Measurements from ENCODE around the gene C2orf81. TPM values are rescaled to one million over a fixed set of nuclear protein-coding genes. Genes with fewer than 3 reads are reported as not detected.

Gene C2orf81
- total and polyA plus RNA-seq, 2 of the 4 experiments (the other 2 are of a cell fraction): 0.18 to 0.74 TPM

- intact Hi-C loops (cut with micrococcal nuclease): no loop called here
Measured at GRCh38 chr2:74413001-74413698, 8.3 kb downstream of the C2orf81 start.

More at GRCh38 chr2:74413001-74413698, 8.3 kb downstream of the C2orf81 start:
- H4K91ac ChIP-seq (ENCODE audit: insufficient read depth, low read depth, low read length): no peak overlapping the region
- H2BK20ac ChIP-seq (ENCODE audit: low read depth, low read length): no peak overlapping the region
- H3K14ac ChIP-seq (replicated peaks; ENCODE audit: low read depth, low read length): no peak overlapping the region
- no peaks in the 10 kb centered on the region for H4K20me1 ChIP-seq (ENCODE audit: insufficient read depth, low read length)
- no peak overlapping the region for H4K8ac ChIP-seq (ENCODE audit: low read depth in 2 of 2, low read length in 2 of 2)
- peaks cover 34% of the 10 kb centered on the region for H3K27me3 ChIP-seq (ENCODE audit: control insufficient read depth, insufficient read depth, low read length)
- in situ Hi-C loops (cut with MboI; ENCODE audit: low sequenced_read_pairs): no loop called here
- no peak overlapping the region for H2BK5ac ChIP-seq (ENCODE audit: low read depth, low read length, poor library complexity, severe bottlenecking)
- H2AK9ac ChIP-seq (replicated peaks; ENCODE audit: low read depth, low read length, poor library complexity): peak overlapping the region; percentile 55
- no peak overlapping the region for H3K4ac ChIP-seq (ENCODE audit: low read depth, low read length)
- no peak overlapping the region for H3K9ac ChIP-seq (ENCODE audit: low read depth, low read length)
- H2BK15ac ChIP-seq (ENCODE audit: low read depth, low read length): no peak overlapping the region
- H3K56ac ChIP-seq (ENCODE audit: extremely low read depth, insufficient read depth, low read length): no peak overlapping the region
- POLR2A ChIA-PET (ENCODE audit: unreplicated experiment): no interaction called here
- TF ChIP-seq RCOR1 (IDR thresholded peaks at IDR 0.05; ENCODE audit: insufficient replicate concordance, low read length) (no peak), POLR2A (IDR thresholded peaks at IDR 0.05; ENCODE audit: low read depth, low read length) (no peak), RFX5 (IDR thresholded peaks at IDR 0.05; ENCODE audit: low read depth, low read length) (no peak), MXI1 (IDR thresholded peaks at IDR 0.05; ENCODE audit: borderline replicate concordance, low read depth, low read length) (no peak), BHLHE40 (IDR thresholded peaks at IDR 0.05; ENCODE audit: low read depth, low read length) (no peak), SMC3 (IDR thresholded peaks at IDR 0.05; ENCODE audit: low read depth, low read length) (no peak), MAFK (IDR thresholded peaks at IDR 0.05; ENCODE audit: low read depth, low read length) (no peak), RAD21 (IDR thresholded peaks at IDR 0.05; ENCODE audit: low read length) (no peak), ELK1 (IDR thresholded peaks at IDR 0.05; ENCODE audit: borderline replicate concordance, low read depth, low read length) (no peak), CHD1 (IDR thresholded peaks at IDR 0.05; ENCODE audit: low read depth, low read length) (no peak), FOS (IDR thresholded peaks at IDR 0.05; ENCODE audit: low read depth, low read length) (no peak), CEBPB (IDR thresholded peaks at IDR 0.05; ENCODE audit: low read depth, low read length) (no peak), NFE2L2 (IDR thresholded peaks at IDR 0.05; ENCODE audit: low read depth, low read length) (no peak), MAZ (IDR thresholded peaks at IDR 0.05; ENCODE audit: borderline replicate concordance, low read depth, low read length) (no peak)
- TF ChIP-seq, protein P1, sequence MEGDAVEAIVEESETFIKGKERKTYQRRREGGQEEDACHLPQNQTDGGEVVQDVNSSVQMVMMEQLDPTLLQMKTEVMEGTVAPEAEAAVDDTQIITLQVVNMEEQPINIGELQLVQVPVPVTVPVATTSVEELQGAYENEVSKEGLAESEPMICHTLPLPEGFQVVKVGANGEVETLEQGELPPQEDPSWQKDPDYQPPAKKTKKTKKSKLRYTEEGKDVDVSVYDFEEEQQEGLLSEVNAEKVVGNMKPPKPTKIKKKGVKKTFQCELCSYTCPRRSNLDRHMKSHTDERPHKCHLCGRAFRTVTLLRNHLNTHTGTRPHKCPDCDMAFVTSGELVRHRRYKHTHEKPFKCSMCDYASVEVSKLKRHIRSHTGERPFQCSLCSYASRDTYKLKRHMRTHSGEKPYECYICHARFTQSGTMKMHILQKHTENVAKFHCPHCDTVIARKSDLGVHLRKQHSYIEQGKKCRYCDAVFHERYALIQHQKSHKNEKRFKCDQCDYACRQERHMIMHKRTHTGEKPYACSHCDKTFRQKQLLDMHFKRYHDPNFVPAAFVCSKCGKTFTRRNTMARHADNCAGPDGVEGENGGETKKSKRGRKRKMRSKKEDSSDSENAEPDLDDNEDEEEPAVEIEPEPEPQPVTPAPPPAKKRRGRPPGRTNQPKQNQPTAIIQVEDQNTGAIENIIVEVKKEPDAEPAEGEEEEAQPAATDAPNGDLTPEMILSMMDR (conservative IDR thresholded peaks at IDR 0.05; ENCODE audit: low read depth, low read length): no peak
- TF ChIP-seq, protein P2, sequence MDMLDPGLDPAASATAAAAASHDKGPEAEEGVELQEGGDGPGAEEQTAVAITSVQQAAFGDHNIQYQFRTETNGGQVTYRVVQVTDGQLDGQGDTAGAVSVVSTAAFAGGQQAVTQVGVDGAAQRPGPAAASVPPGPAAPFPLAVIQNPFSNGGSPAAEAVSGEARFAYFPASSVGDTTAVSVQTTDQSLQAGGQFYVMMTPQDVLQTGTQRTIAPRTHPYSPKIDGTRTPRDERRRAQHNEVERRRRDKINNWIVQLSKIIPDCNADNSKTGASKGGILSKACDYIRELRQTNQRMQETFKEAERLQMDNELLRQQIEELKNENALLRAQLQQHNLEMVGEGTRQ (IDR thresholded peaks at IDR 0.05; ENCODE audit: low read depth, low read length): no peak
- no peak overlapping the region for H2BK120ac ChIP-seq (ENCODE audit: low read depth, low read length)
- ATAC-seq (ENCODE audit: low read depth) (peak; percentile 19; the same call in 1 of the 2 replicates), DNase-seq (no peak)
- 100% methylated on average over 1 of the region's 8 CpGs; no CpG with 5 or more reads in 1 of the 2 experiments for WGBS, 2 experiments (ENCODE audit: extremely low coverage in 2 of 2, insufficient read length in 1 of 2)
- no peak overlapping the region for H3K18ac ChIP-seq (ENCODE audit: low read depth, low read length)
- H4K5ac ChIP-seq (ENCODE audit: low read depth, low read length): no peak overlapping the region
- no peaks in the 10 kb centered on the region for H3K4me1 ChIP-seq (ENCODE audit: control insufficient read depth, insufficient read depth, low read length)
- no peak overlapping the region for H3K27ac ChIP-seq (ENCODE audit: insufficient read depth, low read length)
- no peaks in the 10 kb centered on the region for H3K36me3 ChIP-seq (ENCODE audit: control insufficient read depth, insufficient read depth, low read length)
- no peaks in the 10 kb centered on the region for H3K9me3 ChIP-seq (ENCODE audit: control insufficient read depth, insufficient read depth, low read length)
- H2AFZ ChIP-seq (replicated peaks; ENCODE audit: low read length, poor library complexity): peak overlapping the region; percentile 43
- CTCF ChIA-PET: no interaction called here
- H3K79me1 ChIP-seq (ENCODE audit: low read depth in 1 of 2, low read length in 2 of 2): no peaks in the 10 kb centered on the region
- no peak overlapping the region for H2AK5ac ChIP-seq (ENCODE audit: low read depth, low read length)
- no peak overlapping the region for H3K23ac ChIP-seq (ENCODE audit: low read depth, low read length)
- BruUV-seq (replicated peaks): no TSS peak
- no peak overlapping the region for H3K4me2 ChIP-seq (ENCODE audit: low read depth, low read length)
- H3K4me3 ChIP-seq (ENCODE audit: insufficient read depth, low read depth, low read length): no peak overlapping the region
- dilution Hi-C loops (cut with HindIII; ENCODE audit: low sequenced_read_pairs, unreplicated experiment): no loop called here
- no peaks in the 10 kb centered on the region for H3K9me1 ChIP-seq (ENCODE audit: insufficient read depth, low read length)

All from IMR-90 (cell line).